Psoas muscle (tissue), 8 donors: ENCODE measurements around the gene ZNF813. TPM values are rescaled to one million over a fixed set of nuclear protein-coding genes. Genes with fewer than 3 reads are reported as not detected.

Experiments
- ATAC-seq, 4 donors: fragments of 200-7000 bp; cut with Tn5 transposase; one replicate each; pipeline ENCODE4 v1.9.1; 2020; ENCODE audit warnings: moderate library complexity in 3 of 4, mild to moderate bottlenecking in 2 of 4
- DNase-seq, 2 donors: peaks; one replicate each; pipeline ENCODE4 v3.0.0-alpha.2; 2020
- H3K27ac ChIP-seq: fragments of 200-600 bp; one replicate; pipeline ENCODE4 v1.8.0; 2022
- H3K27me3 ChIP-seq, 3 donors: fragments of 200-600 bp in 1 of 3; one replicate each; pipeline versions ENCODE4 v1.6.1 to v1.8.0; 2013 to 2022; ENCODE audit warnings: low read length in 2 of 3, mild to moderate bottlenecking in 2 of 3, moderate library complexity in 1 of 3; ENCODE audit not compliant: insufficient read depth in 3 of 3
- H3K36me3 ChIP-seq, 2 donors: fragments of 200-600 bp in 1 of 2; one replicate each; pipeline versions ENCODE4 v1.6.1 to v1.8.0; 2013 to 2022; ENCODE audit warnings: low read depth in 1 of 2, mild to moderate bottlenecking in 1 of 2, moderate library complexity in 1 of 2; ENCODE audit not compliant: insufficient read depth in 1 of 2
- H3K4me1 ChIP-seq: fragments of 200-600 bp; one replicate; pipeline ENCODE4 v1.8.0; 2022
- H3K4me3 ChIP-seq: fragments of 200-600 bp; one replicate; pipeline ENCODE4 v1.8.0; 2022; ENCODE audit warnings: mild to moderate bottlenecking
- H3K9me3 ChIP-seq: fragments of 200-600 bp; one replicate; pipeline ENCODE4 v1.8.0; 2022
- WGBS, 3 donors: extraction: QIAGEN DNeasy Blood & Tissue Kit; methylation state at CpG; one replicate each; pipeline versions ENCODE4 v1.1.6 to v1.1.7; 2013; 5-methylcytosine and 5-hydroxymethylcytosine counted together
- intact Hi-C, 2 donors: fragments of 100-400 bp; cut with DNase I; formaldehyde crosslinking; loops; one replicate each; pipeline versions ENCODE4 v1.11.0 to v1.14.2; 2022
- polyA plus RNA-seq, 3 donors: library from polyadenylated mRNA; stranded (reverse); fragments of 200-250 nt; gene quantifications; one replicate each; pipeline ENCODE4 v1.2.3, GENCODE V29; 2013
- total RNA-seq, 4 donors: library from RNA; stranded (reverse); fragmentation: NEBNext Ultra II Directional in 2 of 4; extraction: Animal tissue kit (Norgen Biotek cat#: 25700) in 2 of 4; gene quantifications; one replicate each; pipeline versions ENCODE4 v1.2.1 to v1.2.4, GENCODE V29; 2021 to 2023
- TF ChIP-seq, protein P1 (sequence below): fragments of 200-600 bp; IDR thresholded peaks from one replicate; pipeline ENCODE4 v1.8.0; 2022; ENCODE audit warnings: antibody characterized with exemption
- donor health status: healthy with polysubstance abuse.
- donor health status: DM: no; HTN: no; CAD: no; lungs with moderate emphysema.
- donor health status: Bipolar disorder and iron deficiency.
- donor health status: healthy.
- donor health status: DM: yes; HTN: yes; CAD: no.
- donor health status: DM: no; HTN: no; CAD: no.
- donor health status: DM: no; HTN: no; CAD: no.
- donor health status: DM: yes; HTN: yes; CAD: no.

ZNF813 gene
- total and polyA plus RNA-seq, 7 donors: 0.31 to 1.7 (median 0.99) TPM

GRCh38 chr19:53520547-53521372 lies 53.2 kb downstream of the ZNF813 start:
- Histone ChIP-seq H3K4me3 (peak overlapping the region; percentile 67), H3K27ac (peak overlapping the region; percentile 87), H3K27me3 (no peaks in the 10 kb centered on the region), H3K36me3 (no peaks in the 10 kb centered on the region), H3K9me3 (peaks cover 21% of the 10 kb centered on the region), H3K4me1 (peaks cover 5% of the 10 kb centered on the region)
- TF ChIP-seq, protein P1, sequence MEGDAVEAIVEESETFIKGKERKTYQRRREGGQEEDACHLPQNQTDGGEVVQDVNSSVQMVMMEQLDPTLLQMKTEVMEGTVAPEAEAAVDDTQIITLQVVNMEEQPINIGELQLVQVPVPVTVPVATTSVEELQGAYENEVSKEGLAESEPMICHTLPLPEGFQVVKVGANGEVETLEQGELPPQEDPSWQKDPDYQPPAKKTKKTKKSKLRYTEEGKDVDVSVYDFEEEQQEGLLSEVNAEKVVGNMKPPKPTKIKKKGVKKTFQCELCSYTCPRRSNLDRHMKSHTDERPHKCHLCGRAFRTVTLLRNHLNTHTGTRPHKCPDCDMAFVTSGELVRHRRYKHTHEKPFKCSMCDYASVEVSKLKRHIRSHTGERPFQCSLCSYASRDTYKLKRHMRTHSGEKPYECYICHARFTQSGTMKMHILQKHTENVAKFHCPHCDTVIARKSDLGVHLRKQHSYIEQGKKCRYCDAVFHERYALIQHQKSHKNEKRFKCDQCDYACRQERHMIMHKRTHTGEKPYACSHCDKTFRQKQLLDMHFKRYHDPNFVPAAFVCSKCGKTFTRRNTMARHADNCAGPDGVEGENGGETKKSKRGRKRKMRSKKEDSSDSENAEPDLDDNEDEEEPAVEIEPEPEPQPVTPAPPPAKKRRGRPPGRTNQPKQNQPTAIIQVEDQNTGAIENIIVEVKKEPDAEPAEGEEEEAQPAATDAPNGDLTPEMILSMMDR: no peak
- DNase-seq (peak; percentile 95 to 98), ATAC-seq (peak; percentile 97 to 99 (median 98))
- intact Hi-C loops: loop anchor here in 1 of 2 donors (5.0 kb wide), 1 partner anchor 667 kb away; the partner anchor contains the start of gene MBOAT7
- WGBS, 3 donors: 0 to 1% (median 1%) methylated on average over 46 of the region's 46 CpGs

DNA sequence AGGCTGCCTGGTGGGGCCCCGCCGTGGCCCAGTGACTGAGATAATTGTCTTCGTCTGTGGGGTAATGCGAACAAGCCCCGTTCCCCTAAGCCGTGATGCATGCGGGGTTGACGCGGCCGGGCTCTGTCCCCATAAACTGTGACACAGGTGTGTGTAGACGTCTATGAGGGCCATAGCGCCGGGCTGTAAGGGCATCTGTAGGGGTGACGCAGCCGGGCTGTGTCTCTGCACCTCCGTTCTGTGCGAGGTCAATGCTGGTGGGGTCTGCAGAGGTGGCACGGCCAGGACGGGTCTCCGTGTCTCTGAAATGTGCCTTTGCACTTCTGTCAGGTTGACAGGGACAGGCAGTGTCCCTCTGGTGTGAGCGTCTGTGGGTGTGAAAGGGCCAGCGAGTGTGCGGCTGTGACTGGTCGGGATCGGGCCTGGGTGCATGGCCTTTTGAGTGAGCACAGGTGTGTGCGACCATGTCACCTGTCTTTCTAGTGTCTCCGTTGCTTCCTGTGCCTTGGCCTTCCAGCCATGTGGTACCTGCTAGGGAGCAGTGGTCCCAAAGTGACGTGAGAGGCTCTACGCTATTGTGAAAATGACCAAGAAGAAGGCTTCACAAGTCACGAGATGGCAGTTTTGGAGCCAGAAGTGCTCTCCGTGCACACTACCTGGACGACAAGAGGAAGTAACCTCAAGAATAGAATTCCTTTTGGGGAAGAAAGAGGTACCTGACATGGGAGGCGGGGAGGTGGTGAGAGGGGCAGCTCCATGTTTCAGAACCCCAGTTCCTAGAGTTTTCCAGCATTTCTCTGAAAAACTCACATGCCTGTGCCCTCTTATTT lies 54.1 kb downstream of the ZNF813 start:
- WGBS, 3 donors: 14 to 18% (median 15%) methylated on average over 33 of the region's 33 CpGs
- no peak overlapping the region for H3K27ac ChIP-seq
- H3K36me3 ChIP-seq: no peaks in the 10 kb centered on the region
- peak overlapping the region; percentile 67 for H3K4me3 ChIP-seq
- peaks cover 5% of the 10 kb centered on the region for H3K4me1 ChIP-seq
- H3K9me3 ChIP-seq: peaks cover 29% of the 10 kb centered on the region
- peak in 1 of 2 donors; percentile 60 for DNase-seq
- no peak for ATAC-seq
- intact Hi-C loops: loop anchor here in 1 of 2 donors (5.0 kb wide), 1 partner anchor 666 kb away; the partner anchor contains the start of gene MBOAT7
- TF ChIP-seq, protein P1: no peak
- H3K27me3 ChIP-seq: no peaks in the 10 kb centered on the region

- 95 to 100% (median 98%) methylated on average over 2 of the region's 2 CpGs for WGBS, 3 donors
Observed at GRCh38 chr19:53525922-53526321, 58.4 kb downstream of the ZNF813 start.

GRCh38 chr19:53530622-53531021 lies 63.1 kb downstream of the ZNF813 start:
- DNase-seq (no peak), ATAC-seq (no peak)
- intact Hi-C loops: no loop called here
- Histone ChIP-seq H3K9me3 (peaks cover 9% of the 10 kb centered on the region), H3K27ac (no peak overlapping the region), H3K27me3 (no peaks in the 10 kb centered on the region), H3K4me1 (no peaks in the 10 kb centered on the region), H3K36me3 (no peaks in the 10 kb centered on the region), H3K4me3 (no peak overlapping the region)
- 90 to 97% (median 95%) methylated on average over 8 of the region's 8 CpGs for WGBS, 3 donors
- TF ChIP-seq, protein P1: no peak

More at GRCh38 chr19:53525922-53526321, 58.4 kb downstream of the ZNF813 start:
- DNase-seq (no peak), ATAC-seq (no peak)
- intact Hi-C loops: no loop called here
- Histone ChIP-seq H3K9me3 (peaks cover 13% of the 10 kb centered on the region), H3K27ac (no peak overlapping the region), H3K36me3 (no peaks in the 10 kb centered on the region), H3K27me3 (no peaks in the 10 kb centered on the region), H3K4me3 (no peak overlapping the region), H3K4me1 (peaks cover 5% of the 10 kb centered on the region)
- TF ChIP-seq, protein P1: no peak
